Activated naive CD8-positive, alpha-beta T cell treated with anti-CD3 and anti-CD28 coated beads, Interleukin-2, amount 10 ng/mL, durations not matched to agents 7 days and 5 days (primary cell): ENCODE results near the gene UBE3C. TPM values are rescaled to one million over a fixed set of nuclear protein-coding genes. Genes with fewer than 3 reads are reported as not detected.

ENCODE experiments used
- ATAC-seq: fragments of 150-1000 bp; cut with Tn5 transposase; one replicate; pipeline ENCODE4 v1.10.0; 2021; ENCODE audit warnings: low read depth, moderate library complexity
- POLR2A ChIA-PET: fragments of 350-600 bp; sonication (Branson Sonifier 250); formaldehyde crosslinking; loops from one replicate; lab custom pipeline; 2021; ENCODE audit warnings: antibody characterized with exemption; lab: Charles Lee
- DNase-seq: peaks from one replicate; pipeline ENCODE4 v3.0.0; 2021
- H3K27ac Mint-ChIP-seq: one replicate; pipeline ENCODE4 v1.8.0; 2022; ENCODE audit warnings: mild to moderate bottlenecking, mixed read lengths
- H3K27me3 Mint-ChIP-seq: one replicate; pipeline ENCODE4 v1.8.0; 2022; ENCODE audit warnings: mild to moderate bottlenecking, moderate library complexity, mixed read lengths
- H3K36me3 Mint-ChIP-seq: one replicate; pipeline ENCODE4 v1.8.0; 2021; ENCODE audit warnings: mild to moderate bottlenecking, mixed read lengths
- H3K4me1 Mint-ChIP-seq: one replicate; pipeline ENCODE4 v1.8.0; 2021; ENCODE audit warnings: mixed read lengths
- H3K4me3 Mint-ChIP-seq: one replicate; pipeline ENCODE4 v1.8.0; 2022; ENCODE audit warnings: mild to moderate bottlenecking, moderate library complexity, mixed read lengths
- H3K9me3 Mint-ChIP-seq: one replicate; pipeline ENCODE4 v1.8.0; 2021; ENCODE audit warnings: mixed read lengths
- total RNA-seq, 2 experiments: library from RNA; stranded (reverse); gene quantifications; one replicate each; pipeline ENCODE4 v1.2.3, GENCODE V29; 2021

The UBE3C gene
- total RNA-seq, 2 experiments from 2014 or later = 51.7 to 52.1 TPM

DNA sequence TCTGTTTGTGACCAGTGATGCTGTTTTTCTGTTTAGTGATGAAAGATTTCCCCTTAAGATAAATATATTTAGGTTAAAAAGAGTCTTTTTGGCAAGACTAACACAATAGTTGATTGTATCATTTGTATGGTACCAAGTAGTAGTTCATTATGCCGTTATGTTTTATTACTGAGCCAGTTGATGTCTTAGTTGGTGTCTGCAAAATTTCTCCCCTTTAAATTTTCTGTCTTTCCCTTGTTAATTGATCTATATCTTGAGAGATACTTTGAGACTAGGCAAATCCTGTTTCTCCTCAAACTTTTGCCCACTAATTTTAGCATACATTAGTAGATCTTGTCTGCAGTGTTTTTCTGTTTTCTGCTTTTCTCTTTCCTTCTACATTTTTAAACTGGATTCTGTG, 21.7 kb downstream of the UBE3C start:
- no peak for ATAC-seq
- Mint-ChIP-seq H3K36me3 (peaks cover 27% of the 10 kb centered on the region), H3K9me3 (peaks cover 6% of the 10 kb centered on the region), H3K27ac (no peak overlapping the region), H3K4me1 (peaks cover 6% of the 10 kb centered on the region), H3K27me3 (no peaks in the 10 kb centered on the region), H3K4me3 (no peak overlapping the region)
- POLR2A ChIA-PET = no interaction called here
- no peak for DNase-seq

DNA sequence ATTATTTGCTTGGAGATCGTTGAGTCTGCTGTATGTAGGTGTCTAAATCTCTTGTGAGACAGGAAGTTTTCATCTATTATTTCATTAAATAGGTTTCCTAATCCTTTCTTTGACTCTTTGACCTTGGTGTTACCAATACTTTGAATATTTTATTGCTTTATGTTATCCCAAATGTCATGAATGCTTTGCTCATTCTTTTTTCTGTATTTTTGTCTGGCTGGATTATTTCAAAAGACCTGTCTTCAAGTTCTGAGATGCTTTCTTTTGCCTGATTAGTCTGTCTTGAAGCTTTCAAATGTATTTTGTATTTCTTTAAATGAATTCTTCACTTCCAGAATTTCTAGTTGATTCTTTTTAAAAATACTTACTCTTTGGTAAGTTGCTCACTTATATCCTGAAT, 27.3 kb downstream of the UBE3C start:
- no peak overlapping the region for H3K27ac Mint-ChIP-seq
- POLR2A ChIA-PET = no interaction called here
- DNase-seq = no peak
- H3K4me3 Mint-ChIP-seq = no peak overlapping the region
- H3K36me3 Mint-ChIP-seq = peaks cover 49% of the 10 kb centered on the region
- no peaks in the 10 kb centered on the region for H3K27me3 Mint-ChIP-seq
- H3K9me3 Mint-ChIP-seq = peaks cover 8% of the 10 kb centered on the region
- peaks cover 5% of the 10 kb centered on the region for H3K4me1 Mint-ChIP-seq
- no peak for ATAC-seq

DNA sequence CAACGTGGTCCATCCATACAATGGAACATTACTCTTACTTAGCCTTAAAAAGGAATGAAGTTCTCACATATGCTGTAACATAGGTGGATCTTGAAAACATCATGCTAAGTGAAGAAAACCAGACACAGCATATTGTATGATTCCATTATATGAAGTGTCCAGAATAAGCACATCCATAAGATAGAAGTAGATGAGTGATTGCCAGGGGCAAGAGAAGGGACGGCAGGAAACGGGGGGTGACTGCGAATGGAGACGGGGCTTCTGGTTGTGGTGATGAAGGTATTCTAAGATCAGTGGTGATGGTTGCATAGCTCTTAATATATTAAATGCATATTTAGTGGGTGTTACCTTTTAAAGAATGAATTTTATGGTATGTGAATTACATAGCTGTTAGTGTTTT, 29.8 kb downstream of the UBE3C start:
- Mint-ChIP-seq H3K27ac (no peak overlapping the region), H3K36me3 (peaks cover 44% of the 10 kb centered on the region)

DNA sequence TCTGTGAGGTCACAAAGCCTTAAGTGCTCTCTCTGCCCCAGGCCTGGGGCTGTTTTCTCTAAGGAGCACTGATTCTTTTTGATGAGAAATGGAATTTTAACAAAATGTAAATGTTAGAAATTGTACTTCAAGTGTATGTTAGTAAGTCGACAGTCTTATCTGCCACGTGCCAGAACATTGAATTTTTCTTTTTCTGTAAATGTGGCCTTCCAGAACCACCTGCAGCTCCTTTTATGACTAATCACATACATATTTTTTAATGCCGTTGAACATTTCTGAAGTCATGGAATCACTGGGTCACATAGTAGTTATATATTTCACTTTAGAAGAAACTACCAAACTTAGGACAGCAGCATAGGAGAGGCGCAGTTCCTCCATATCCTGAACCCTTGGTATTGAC, 38.0 kb downstream of the UBE3C start:
- POLR2A ChIA-PET = no interaction called here
- Mint-ChIP-seq H3K4me3 (no peak overlapping the region), H3K9me3 (no peaks in the 10 kb centered on the region), H3K27me3 (no peaks in the 10 kb centered on the region), H3K4me1 (no peaks in the 10 kb centered on the region), H3K27ac (no peak overlapping the region), H3K36me3 (peaks cover 8% of the 10 kb centered on the region)
- DNase-seq = no peak
- no peak for ATAC-seq

More for the DNA sequence above, 29.8 kb downstream of the UBE3C start:
- ATAC-seq (no peak), DNase-seq (no peak)
- H3K4me3 Mint-ChIP-seq = no peak overlapping the region
- H3K4me1 Mint-ChIP-seq = peaks cover 3% of the 10 kb centered on the region
- POLR2A ChIA-PET = no interaction called here
- H3K9me3 Mint-ChIP-seq = peaks cover 8% of the 10 kb centered on the region
- no peaks in the 10 kb centered on the region for H3K27me3 Mint-ChIP-seq

DNA sequence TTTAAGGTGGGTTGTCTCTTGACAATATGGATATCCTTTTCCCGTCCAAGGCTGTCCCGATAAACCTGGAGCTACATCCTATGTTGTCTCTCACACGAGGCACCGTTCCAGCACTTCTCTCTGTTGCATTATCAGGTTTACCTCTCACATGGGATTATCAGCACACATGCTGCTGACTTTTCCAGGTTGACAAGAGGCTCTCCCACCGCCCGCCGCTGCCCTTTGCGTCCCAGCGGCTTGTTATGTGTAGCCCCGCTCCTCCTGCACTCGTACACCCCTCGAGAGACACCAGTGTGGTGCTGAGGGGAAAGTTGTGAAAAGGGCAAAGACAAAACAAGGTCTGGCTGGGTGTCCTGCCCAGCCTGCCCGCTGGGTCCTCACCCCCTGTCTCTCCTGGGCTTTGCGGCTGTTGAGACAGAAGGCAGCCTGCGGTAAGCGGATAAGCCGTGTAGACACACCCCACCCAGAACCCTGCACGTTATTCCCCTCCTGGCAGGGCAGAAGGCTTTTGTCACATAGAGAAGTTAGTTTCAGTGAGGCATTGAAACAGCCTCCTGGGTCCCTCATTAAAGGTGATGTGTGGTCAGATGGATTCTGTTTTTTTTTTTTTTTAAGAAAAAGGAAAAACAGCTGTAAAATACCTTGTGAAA, 38.7 kb downstream of the UBE3C start:
- Mint-ChIP-seq H3K9me3 (no peaks in the 10 kb centered on the region), H3K27me3 (no peaks in the 10 kb centered on the region), H3K36me3 (peaks cover 12% of the 10 kb centered on the region), H3K27ac (no peak overlapping the region), H3K4me3 (no peak overlapping the region), H3K4me1 (no peaks in the 10 kb centered on the region)
- DNase-seq (no peak), ATAC-seq (no peak)
- POLR2A ChIA-PET = no interaction called here

DNA sequence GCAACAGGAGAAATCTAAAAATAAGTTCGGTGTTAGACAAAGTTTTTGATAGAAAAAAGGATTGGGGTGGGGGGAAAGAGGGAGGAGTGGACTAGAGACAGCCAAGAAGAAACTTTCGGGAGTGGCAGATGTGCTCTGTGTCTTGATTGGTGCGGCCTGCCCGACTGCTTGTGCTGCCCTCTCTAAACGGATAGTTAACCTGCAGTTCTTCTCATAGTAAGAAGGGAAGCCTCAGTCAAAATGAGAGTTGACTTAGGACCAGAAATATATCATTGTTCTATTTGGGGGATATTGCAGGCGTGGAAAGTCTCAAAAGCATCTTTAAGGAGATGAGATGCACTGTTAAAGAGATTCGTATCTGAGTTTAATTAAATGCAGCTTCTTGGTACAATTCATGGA, 39.3 kb downstream of the UBE3C start:
- ATAC-seq (no peak), DNase-seq (no peak)
- no peaks in the 10 kb centered on the region for H3K4me1 Mint-ChIP-seq
- H3K36me3 Mint-ChIP-seq = peaks cover 12% of the 10 kb centered on the region
- H3K27ac Mint-ChIP-seq = no peak overlapping the region
- no peaks in the 10 kb centered on the region for H3K27me3 Mint-ChIP-seq
- POLR2A ChIA-PET = no interaction called here
- no peak overlapping the region for H3K4me3 Mint-ChIP-seq
- no peaks in the 10 kb centered on the region for H3K9me3 Mint-ChIP-seq

DNA sequence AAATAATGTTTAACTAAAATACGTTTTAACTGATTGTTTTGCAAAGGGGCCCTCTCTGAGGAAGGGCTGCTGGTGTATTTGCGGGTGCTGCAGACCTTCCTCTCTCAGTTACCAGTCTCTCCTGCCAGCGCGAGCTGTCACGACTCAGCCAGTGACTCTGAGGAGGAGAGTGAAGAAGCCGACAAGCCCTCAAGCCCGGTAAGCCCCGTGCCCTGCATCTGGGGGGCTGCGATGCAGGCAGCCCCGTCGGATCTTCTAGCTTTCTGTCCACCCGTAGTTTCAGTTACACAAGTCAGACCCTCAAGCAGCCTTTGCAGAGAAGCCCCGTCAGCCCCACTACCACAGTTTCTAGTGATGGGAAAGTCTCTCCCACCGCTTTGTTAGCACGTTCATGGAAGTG, 45.1 kb downstream of the UBE3C start:
- H3K27me3 Mint-ChIP-seq = no peaks in the 10 kb centered on the region
- H3K4me3 Mint-ChIP-seq = no peak overlapping the region
- no peak for DNase-seq
- H3K36me3 Mint-ChIP-seq = peaks cover 21% of the 10 kb centered on the region
- no peaks in the 10 kb centered on the region for H3K9me3 Mint-ChIP-seq
- POLR2A ChIA-PET = no interaction called here
- H3K4me1 Mint-ChIP-seq = no peaks in the 10 kb centered on the region
- no peak for ATAC-seq
- H3K27ac Mint-ChIP-seq = no peak overlapping the region

DNA sequence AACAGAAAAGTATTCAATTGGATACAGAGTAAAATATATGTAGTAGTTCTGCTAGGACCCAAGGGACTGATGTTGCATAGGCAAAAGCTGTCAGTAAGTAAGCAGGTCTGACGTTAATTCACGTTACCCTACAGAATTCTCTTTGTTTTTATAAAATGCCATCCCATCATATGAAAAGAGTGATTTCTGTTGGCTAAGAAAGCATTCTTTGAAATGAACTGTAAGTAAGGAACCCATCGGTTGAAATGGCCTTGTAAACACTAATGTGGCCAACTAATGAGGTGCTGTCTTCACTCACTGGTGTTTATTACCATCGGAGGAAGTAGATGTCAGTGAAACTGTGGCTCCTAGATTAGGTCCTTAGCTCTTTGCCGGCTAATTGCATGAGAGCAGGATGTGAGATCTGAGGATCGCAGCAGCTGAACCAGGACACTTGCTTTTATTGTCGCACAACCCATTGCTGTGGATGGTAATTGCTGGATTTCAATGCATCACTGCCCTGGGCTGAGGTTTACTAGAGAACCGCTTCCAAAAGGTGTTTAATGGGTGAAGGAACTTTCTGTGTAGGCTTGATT, 49.5 kb downstream of the UBE3C start:
- Mint-ChIP-seq H3K36me3 (peaks cover 24% of the 10 kb centered on the region), H3K4me1 (peaks cover 3% of the 10 kb centered on the region), H3K9me3 (no peaks in the 10 kb centered on the region), H3K4me3 (no peak overlapping the region), H3K27me3 (no peaks in the 10 kb centered on the region), H3K27ac (no peak overlapping the region)
- no peak for DNase-seq
- no peak for ATAC-seq
- POLR2A ChIA-PET = no interaction called here

DNA sequence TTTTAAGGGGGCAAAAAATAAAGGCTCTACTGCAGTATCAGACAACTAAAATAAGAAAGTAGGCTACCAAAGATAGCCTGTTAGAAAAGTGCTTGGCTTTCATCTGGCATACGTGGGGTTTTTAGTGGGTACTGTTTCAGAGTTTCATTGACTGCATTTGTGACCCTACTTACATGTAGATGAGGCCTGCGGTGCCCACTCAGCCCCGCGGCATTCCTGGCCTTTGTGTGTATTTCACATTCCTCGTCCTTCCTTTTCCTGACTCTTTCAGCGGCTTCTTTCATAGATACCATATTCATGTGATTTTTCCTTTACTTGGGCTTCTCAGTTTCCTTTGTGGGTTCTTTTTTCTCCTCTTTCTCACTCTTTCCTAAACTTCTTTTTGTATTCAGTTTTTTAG, 50.7 kb downstream of the UBE3C start:
- Mint-ChIP-seq H3K27ac (no peak overlapping the region), H3K27me3 (no peaks in the 10 kb centered on the region), H3K36me3 (peaks cover 27% of the 10 kb centered on the region), H3K4me3 (no peak overlapping the region), H3K4me1 (peaks cover 3% of the 10 kb centered on the region), H3K9me3 (no peaks in the 10 kb centered on the region)
- POLR2A ChIA-PET = no interaction called here
- ATAC-seq (no peak), DNase-seq (no peak)

DNA sequence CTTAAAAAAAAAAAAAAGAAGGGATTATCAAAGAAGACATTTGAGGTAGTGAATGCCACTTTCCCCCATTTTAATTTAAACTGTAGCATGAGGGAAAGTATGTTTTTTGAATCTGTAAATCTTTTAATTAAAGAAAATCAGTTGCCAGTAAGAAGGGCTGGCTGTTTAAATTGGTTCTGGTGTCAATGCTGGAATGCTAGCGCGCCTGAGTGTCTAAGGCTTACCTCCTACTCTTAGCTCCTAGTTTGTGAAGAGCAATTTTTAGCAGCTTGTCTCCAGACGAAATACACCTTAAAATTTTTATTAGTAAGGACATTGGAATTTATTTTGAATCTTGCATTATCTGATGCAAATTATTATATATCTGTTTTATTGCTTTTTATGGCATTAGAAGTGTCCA, 54.1 kb downstream of the UBE3C start:
- H3K27ac Mint-ChIP-seq = no peak overlapping the region
- H3K36me3 Mint-ChIP-seq = peaks cover 26% of the 10 kb centered on the region

DNA sequence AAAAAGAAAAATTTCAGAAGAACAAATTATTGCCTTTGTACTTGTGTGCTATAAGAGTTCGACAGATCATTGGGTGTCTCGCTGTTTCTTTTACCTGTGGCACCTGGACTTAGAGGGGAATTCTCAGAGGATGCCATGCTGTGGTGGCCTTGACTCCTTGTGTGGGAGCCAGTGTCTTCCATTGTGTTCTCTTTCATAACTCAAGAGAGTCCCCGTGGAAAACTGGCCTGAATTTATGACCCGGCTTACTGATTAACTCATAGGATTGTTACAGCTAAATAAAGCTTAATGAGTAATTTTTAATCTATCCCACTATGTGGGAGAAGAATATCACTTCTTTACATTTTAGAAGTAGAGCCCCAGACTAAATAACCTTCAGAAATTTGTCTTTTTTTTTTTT, 54.5 kb downstream of the UBE3C start:
- Mint-ChIP-seq H3K4me3 (no peak overlapping the region), H3K36me3 (peaks cover 26% of the 10 kb centered on the region), H3K9me3 (no peaks in the 10 kb centered on the region), H3K27me3 (no peaks in the 10 kb centered on the region), H3K4me1 (peaks cover 3% of the 10 kb centered on the region), H3K27ac (no peak overlapping the region)
- DNase-seq (no peak), ATAC-seq (no peak)
- POLR2A ChIA-PET = no interaction called here

More for the DNA sequence above, 54.1 kb downstream of the UBE3C start:
- no peak overlapping the region for H3K4me3 Mint-ChIP-seq
- H3K27me3 Mint-ChIP-seq = no peaks in the 10 kb centered on the region
- ATAC-seq (no peak), DNase-seq (no peak)
- no peaks in the 10 kb centered on the region for H3K9me3 Mint-ChIP-seq
- POLR2A ChIA-PET = no interaction called here
- peaks cover 3% of the 10 kb centered on the region for H3K4me1 Mint-ChIP-seq

DNA sequence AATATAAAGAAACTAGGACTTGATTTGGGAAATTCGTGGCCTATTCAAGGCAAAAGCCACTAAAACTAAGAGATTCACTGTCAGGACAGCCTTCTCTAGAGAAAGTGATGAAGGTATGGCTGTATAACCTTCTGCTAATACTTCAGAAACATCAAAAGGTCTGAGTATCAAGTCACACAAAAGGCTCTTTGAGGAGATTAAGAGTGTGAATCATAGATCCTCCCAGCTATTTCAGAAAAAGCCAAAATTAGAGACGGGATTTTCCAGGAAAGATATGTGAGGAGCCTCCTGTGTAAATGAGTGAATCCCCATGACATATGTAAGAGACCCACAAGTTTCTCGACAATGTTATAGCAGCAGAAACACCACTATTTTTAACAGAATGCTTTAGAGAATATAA, 56.2 kb downstream of the UBE3C start:
- Mint-ChIP-seq H3K4me3 (no peak overlapping the region), H3K27me3 (no peaks in the 10 kb centered on the region), H3K4me1 (peaks cover 3% of the 10 kb centered on the region), H3K27ac (no peak overlapping the region), H3K36me3 (peaks cover 24% of the 10 kb centered on the region), H3K9me3 (no peaks in the 10 kb centered on the region)
- DNase-seq (no peak), ATAC-seq (no peak)
- POLR2A ChIA-PET = interaction anchor here (0.6 kb wide), 1 partner anchor 15 kb away, joined by 3 read pairs; no protein-coding TSS in a partner anchor

DNA sequence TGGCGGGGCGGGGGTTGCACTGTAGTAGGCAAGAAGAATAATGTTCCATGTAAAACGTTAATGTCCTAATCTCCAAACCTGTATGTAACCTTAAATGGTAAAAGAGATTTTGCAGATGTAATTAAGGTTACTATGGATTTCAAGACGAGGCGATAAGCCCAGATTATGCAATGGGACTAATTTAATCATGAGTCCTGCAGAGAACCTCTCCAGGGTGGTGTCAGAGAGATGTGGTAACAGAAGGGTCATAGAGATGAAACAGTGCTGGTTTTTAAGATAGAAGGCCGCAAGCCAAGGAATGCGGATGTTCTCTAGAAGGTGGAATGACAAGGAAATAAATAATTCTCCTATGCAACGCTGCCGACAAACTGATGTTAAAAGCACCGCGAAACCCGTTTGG, 57.1 kb downstream of the UBE3C start:
- Mint-ChIP-seq H3K4me1 (peaks cover under 1% of the 10 kb centered on the region), H3K36me3 (peaks cover 24% of the 10 kb centered on the region), H3K27me3 (no peaks in the 10 kb centered on the region), H3K27ac (no peak overlapping the region), H3K4me3 (no peak overlapping the region), H3K9me3 (no peaks in the 10 kb centered on the region)
- DNase-seq (no peak), ATAC-seq (no peak)
- POLR2A ChIA-PET = no interaction called here

DNA sequence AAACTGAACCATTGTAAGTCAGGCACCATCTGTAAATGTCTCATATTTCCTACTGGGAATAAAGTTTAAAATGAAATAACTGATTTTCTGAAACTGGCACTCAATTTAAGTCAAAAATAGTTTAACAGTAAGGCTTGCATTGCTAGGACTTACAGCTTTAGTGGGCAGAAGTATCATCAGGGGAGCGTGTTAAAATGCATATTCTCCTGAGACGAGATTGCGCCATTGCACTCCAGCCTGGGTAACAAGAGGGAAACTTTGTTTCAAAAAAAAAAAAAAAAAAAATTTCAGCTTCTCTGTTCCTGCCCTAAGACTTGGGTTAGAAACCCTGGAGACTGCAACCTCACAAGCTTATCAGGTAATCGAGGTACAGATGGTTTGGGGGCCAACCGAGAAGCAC, 65.4 kb downstream of the UBE3C start:
- H3K4me1 Mint-ChIP-seq = no peaks in the 10 kb centered on the region
- DNase-seq (no peak), ATAC-seq (no peak)
- H3K9me3 Mint-ChIP-seq = no peaks in the 10 kb centered on the region
- H3K36me3 Mint-ChIP-seq = peaks cover 17% of the 10 kb centered on the region
- no peaks in the 10 kb centered on the region for H3K27me3 Mint-ChIP-seq
- no peak overlapping the region for H3K4me3 Mint-ChIP-seq
- POLR2A ChIA-PET = no interaction called here
- no peak overlapping the region for H3K27ac Mint-ChIP-seq
